Type B pancreatic cell (in vitro differentiated cells): ENCODE data around the gene C17orf113. TPM values are rescaled to one million over a fixed set of nuclear protein-coding genes. Genes with fewer than 3 reads are reported as not detected.

Experiments used
- DNase-seq: peaks from one replicate; pipeline ENCODE4 v3.0.0; 2021; ENCODE audit warnings: mixed read lengths; ENCODE audit not compliant: unreplicated experiment; ENCODE audit errors: extremely low spot score
- H3K27ac Mint-ChIP-seq: 2 replicates; pipeline ENCODE4 v1.8.0; 2021; ENCODE audit warnings: mild to moderate bottlenecking, mixed read lengths
- H3K27me3 Mint-ChIP-seq: 2 replicates; pipeline ENCODE4 v1.8.0; 2021; ENCODE audit warnings: mixed read lengths
- H3K36me3 Mint-ChIP-seq: 2 replicates; pipeline ENCODE4 v1.8.0; 2021; ENCODE audit warnings: mixed read lengths
- H3K4me1 Mint-ChIP-seq: one replicate; pipeline ENCODE4 v1.8.0; 2021; ENCODE audit warnings: mixed read lengths; ENCODE audit not compliant: unreplicated experiment
- H3K4me3 Mint-ChIP-seq: 2 replicates; pipeline ENCODE4 v1.8.0; 2021; ENCODE audit warnings: mild to moderate bottlenecking, mixed read lengths
- H3K9me3 Mint-ChIP-seq: 2 replicates; pipeline ENCODE4 v1.8.0; 2021; ENCODE audit warnings: mixed read lengths
- total RNA-seq: library from RNA; stranded (reverse); gene quantifications from 2 replicates; pipeline ENCODE4 v1.2.1, GENCODE V29; 2021; ENCODE audit warnings: low replicate concordance
- TF ChIP-seq, protein P1 (sequence below): fragments of 200-600 bp; sonication (generic); conservative IDR thresholded peaks from 2 replicates; pipeline ENCODE4 v1.5.0; 2021; ENCODE audit warnings: antibody characterized with exemption, mild to moderate bottlenecking

Gene C17orf113
- total RNA-seq, 1 donor from 2014 or later = 3.0 TPM

- H3K4me3 Mint-ChIP-seq = no peak overlapping the region
- DNase-seq = no peak
- H3K9me3 Mint-ChIP-seq = no peaks in the 10 kb centered on the region
- no peak overlapping the region for H3K27ac Mint-ChIP-seq
- peaks cover 12% of the 10 kb centered on the region for H3K27me3 Mint-ChIP-seq
- H3K36me3 Mint-ChIP-seq = no peaks in the 10 kb centered on the region
- TF ChIP-seq, protein P1, sequence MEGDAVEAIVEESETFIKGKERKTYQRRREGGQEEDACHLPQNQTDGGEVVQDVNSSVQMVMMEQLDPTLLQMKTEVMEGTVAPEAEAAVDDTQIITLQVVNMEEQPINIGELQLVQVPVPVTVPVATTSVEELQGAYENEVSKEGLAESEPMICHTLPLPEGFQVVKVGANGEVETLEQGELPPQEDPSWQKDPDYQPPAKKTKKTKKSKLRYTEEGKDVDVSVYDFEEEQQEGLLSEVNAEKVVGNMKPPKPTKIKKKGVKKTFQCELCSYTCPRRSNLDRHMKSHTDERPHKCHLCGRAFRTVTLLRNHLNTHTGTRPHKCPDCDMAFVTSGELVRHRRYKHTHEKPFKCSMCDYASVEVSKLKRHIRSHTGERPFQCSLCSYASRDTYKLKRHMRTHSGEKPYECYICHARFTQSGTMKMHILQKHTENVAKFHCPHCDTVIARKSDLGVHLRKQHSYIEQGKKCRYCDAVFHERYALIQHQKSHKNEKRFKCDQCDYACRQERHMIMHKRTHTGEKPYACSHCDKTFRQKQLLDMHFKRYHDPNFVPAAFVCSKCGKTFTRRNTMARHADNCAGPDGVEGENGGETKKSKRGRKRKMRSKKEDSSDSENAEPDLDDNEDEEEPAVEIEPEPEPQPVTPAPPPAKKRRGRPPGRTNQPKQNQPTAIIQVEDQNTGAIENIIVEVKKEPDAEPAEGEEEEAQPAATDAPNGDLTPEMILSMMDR = no peak
- peaks cover 7% of the 10 kb centered on the region for H3K4me1 Mint-ChIP-seq
These were observed 3.1 kb downstream of the C17orf113 start for GRCh38 chr17:42047343-42047742.

DNA sequence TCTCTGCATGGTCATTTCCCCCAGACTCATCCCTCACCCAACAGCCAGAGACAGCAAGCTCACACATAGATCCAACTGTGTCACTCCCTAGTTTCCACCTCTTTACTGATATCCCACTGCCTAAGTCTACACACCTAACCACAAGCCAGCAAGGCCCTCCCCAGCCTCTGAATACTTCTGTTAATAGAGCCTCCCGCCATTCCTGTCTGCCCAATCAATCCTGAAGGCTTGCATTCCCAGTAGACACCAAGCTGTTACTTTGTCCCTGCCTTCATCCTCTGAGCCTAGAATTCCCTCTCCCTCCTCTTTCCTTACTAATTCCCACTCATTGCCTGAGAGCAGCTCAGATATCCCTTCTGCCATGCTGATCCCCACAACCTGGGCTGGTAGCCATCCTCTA is 4.7 kb downstream of the C17orf113 start:
- no peaks in the 10 kb centered on the region for H3K9me3 Mint-ChIP-seq
- TF ChIP-seq, protein P1 = no peak
- H3K4me3 Mint-ChIP-seq = no peak overlapping the region
- no peak for DNase-seq
- no peak overlapping the region for H3K27ac Mint-ChIP-seq
- H3K27me3 Mint-ChIP-seq = peaks cover under 1% of the 10 kb centered on the region
- no peaks in the 10 kb centered on the region for H3K36me3 Mint-ChIP-seq
- H3K4me1 Mint-ChIP-seq = peaks cover 1% of the 10 kb centered on the region

GRCh38 chr17:42042598-42043319 is 7.6 kb downstream of the C17orf113 start:
- Mint-ChIP-seq H3K4me3 (no peak overlapping the region), H3K36me3 (no peaks in the 10 kb centered on the region), H3K9me3 (no peaks in the 10 kb centered on the region), H3K27me3 (no peaks in the 10 kb centered on the region), H3K4me1 (no peaks in the 10 kb centered on the region), H3K27ac (no peak overlapping the region)
- DNase-seq = no peak
- TF ChIP-seq, protein P1 = no peak

- TF ChIP-seq, protein P1 = no peak
- no peak overlapping the region for H3K27ac Mint-ChIP-seq
These were observed 8.8 kb downstream of the C17orf113 start for GRCh38 chr17:42041619-42042018.

GRCh38 chr17:42040818-42041217 is 9.6 kb downstream of the C17orf113 start:
- H3K27me3 Mint-ChIP-seq = no peaks in the 10 kb centered on the region
- no peaks in the 10 kb centered on the region for H3K9me3 Mint-ChIP-seq
- TF ChIP-seq, protein P1 = no peak
- no peak overlapping the region for H3K27ac Mint-ChIP-seq
- DNase-seq = no peak
- H3K36me3 Mint-ChIP-seq = no peaks in the 10 kb centered on the region
- H3K4me1 Mint-ChIP-seq = no peaks in the 10 kb centered on the region
- no peak overlapping the region for H3K4me3 Mint-ChIP-seq

More at GRCh38 chr17:42041619-42042018, 8.8 kb downstream of the C17orf113 start:
- Mint-ChIP-seq H3K9me3 (no peaks in the 10 kb centered on the region), H3K27me3 (no peaks in the 10 kb centered on the region), H3K36me3 (no peaks in the 10 kb centered on the region), H3K4me1 (no peaks in the 10 kb centered on the region), H3K4me3 (no peak overlapping the region)
- DNase-seq = no peak
